Ovary (tissue), 9 donors: ENCODE results near the gene KIF5A. TPM values are rescaled to one million over a fixed set of nuclear protein-coding genes. Genes with fewer than 3 reads are reported as not detected.

Source experiments
- DNase-seq, 5 donors: peaks; one replicate each; pipeline ENCODE4 v3.0.0-alpha.2; 2019 to 2020
- H3K27ac ChIP-seq, 2 donors: fragments of 200-600 bp; one replicate each; pipeline versions ENCODE4 v1.5.1 to v1.8.0; 2019 to 2022
- H3K27me3 ChIP-seq: fragments of 200-600 bp; one replicate; pipeline ENCODE4 v1.8.0; 2022
- H3K36me3 ChIP-seq: fragments of 200-600 bp; sonication (generic); one replicate; pipeline ENCODE4 v1.5.1; 2019
- H3K4me1 ChIP-seq: one replicate; pipeline ENCODE4 v1.8.1; 2013; ENCODE audit warnings: mild to moderate bottlenecking, moderate library complexity; ENCODE audit not compliant: insufficient read depth
- H3K4me3 ChIP-seq: fragments of 200-600 bp; sonication (generic); one replicate; pipeline ENCODE4 v1.5.1; 2017
- H3K9me3 ChIP-seq, 2 donors: fragments of 200-600 bp in 1 of 2; sonication (generic) in 1 of 2; one replicate each; pipeline versions ENCODE4 v1.5.1 to v1.8.1; 2013 to 2019; ENCODE audit warnings: mild to moderate bottlenecking in 1 of 2, moderate library complexity in 1 of 2
- CTCF ChIP-seq, 3 donors: fragments of 450-650 bp in 2 of 3; fragments of 200-600 bp in 1 of 3; IDR thresholded peaks; one replicate each; pipeline versions ENCODE4 v1.5.1 to v1.8.0; 2016 to 2022; ENCODE audit warnings: antibody characterized with exemption in 3 of 3, mild to moderate bottlenecking in 1 of 3
- EP300 ChIP-seq: sonication (generic); formaldehyde crosslinking; IDR thresholded peaks from one replicate; pipeline ENCODE4 v1.6.1; 2017; ENCODE audit warnings: antibody characterized with exemption
- POLR2A ChIP-seq: fragments of 450-650 bp; IDR thresholded peaks from one replicate; pipeline ENCODE4 v1.6.1; 2017; ENCODE audit warnings: antibody characterized with exemption, mild to moderate bottlenecking, moderate library complexity
- WGBS, 3 donors: extraction: QIAGEN DNeasy Blood & Tissue Kit in 1 of 3; methylation state at CpG; one replicate each; pipeline versions ENCODE4 v1.1.5 to v1.1.7; 2013 to 2017; 5-methylcytosine and 5-hydroxymethylcytosine counted together
- intact Hi-C, 4 donors: fragments of 100-400 bp; cut with DNase I; formaldehyde crosslinking; loops; one replicate each; pipeline versions ENCODE4 v1.11.0 to v1.15.1; 2022 to 2023
- polyA plus RNA-seq, 2 donors: library from polyadenylated mRNA; stranded (reverse); fragments of 200-250 nt in 1 of 2; fragments of 350-450 nt in 1 of 2; fragmentation: Illumina TruSeq in 1 of 2; extraction: RNeasy Lipid Tissue Mini Kit (QIAGEN cat#74804) in 1 of 2; gene quantifications; one replicate each; pipeline ENCODE4 v1.2.3, GENCODE V29; 2013 to 2014
- total RNA-seq, 7 donors: library from RNA; depleted of rRNA in 2 of 7; stranded (reverse); fragments of >200 nt in 2 of 7; fragmentation: NEBNext Ultra II Directional in 3 of 7; extraction: Animal tissue kit (Norgen Biotek cat#: 25700) in 3 of 7; gene quantifications; one replicate each; pipeline versions ENCODE4 v1.1.0 to v1.2.4, GENCODE V29; 2016 to 2023
- donor health status: DM: no; HTN: no; CAD: no; lungs with moderate emphysema.
- donor health status: DM: no; HTN: no; CAD: no.
- donor health status: Bipolar disorder and iron deficiency.
- donor health status: DM: yes; HTN: yes; CAD: no.
- donor health status: DM: no; HTN: no; CAD: no.
- donor health status: DM: yes; HTN: yes; CAD: no.

The KIF5A gene
- total and polyA plus RNA-seq, 9 donors, result 0.08 to 0.48 (median 0.30) TPM; not detected in 1

DNA sequence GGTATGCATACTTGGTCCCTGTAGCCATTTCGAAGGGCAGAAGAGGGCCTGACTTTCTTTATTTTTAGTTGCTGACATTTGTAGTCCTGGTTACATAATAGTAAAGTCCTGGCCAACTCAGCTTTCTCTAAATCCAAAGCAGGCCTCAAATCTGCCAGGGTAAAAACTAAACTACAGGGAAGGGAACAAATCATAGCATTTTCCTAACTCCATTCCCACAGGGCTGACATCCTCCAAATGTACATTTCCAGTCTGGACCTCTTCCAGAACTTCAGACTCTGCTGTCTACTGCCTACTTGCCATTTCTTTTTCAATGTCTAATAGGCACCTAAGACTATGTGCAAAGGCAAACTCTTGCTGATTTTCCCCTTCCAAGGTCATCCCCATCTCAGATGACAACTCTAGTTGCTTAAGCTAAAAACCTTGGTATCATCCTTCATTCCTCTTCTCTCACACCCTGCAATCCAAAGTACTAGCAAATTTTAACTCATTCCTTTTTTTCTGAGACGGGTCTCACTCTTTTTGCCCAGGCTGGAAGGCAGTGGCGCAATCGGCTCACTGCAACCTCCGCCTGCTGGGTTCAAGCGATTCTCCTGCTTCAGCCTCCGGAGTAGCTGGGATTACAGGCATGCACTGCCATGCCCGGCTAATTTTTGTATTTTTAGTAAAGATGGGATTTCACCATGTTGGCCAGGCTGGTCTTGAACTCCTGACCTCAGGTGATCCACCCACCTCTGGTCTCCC, 31.5 kb upstream of the KIF5A start:
- no peaks in the 10 kb centered on the region for H3K9me3 ChIP-seq
- no peaks in the 10 kb centered on the region for H3K27me3 ChIP-seq
- intact Hi-C loops, result no loop called here
- H3K36me3 ChIP-seq, result no peaks in the 10 kb centered on the region
- H3K4me1 ChIP-seq, result peaks cover 9% of the 10 kb centered on the region
- WGBS, 3 donors, result 60 to 77% (median 69%) methylated on average over 8 of the region's 8 CpGs
- TF ChIP-seq EP300 (no peak), CTCF (IDR thresholded peaks at IDR 0.05) (no peak), POLR2A (no peak)
- DNase-seq, result no peak
- H3K27ac ChIP-seq, result peak overlapping the region; percentile 29 to 97
- H3K4me3 ChIP-seq, result peak overlapping the region; percentile 4

GRCh38 chr12:57518920-57519795, 30.7 kb upstream of the KIF5A start:
- Histone ChIP-seq H3K27me3 (no peaks in the 10 kb centered on the region), H3K4me1 (peaks cover 16% of the 10 kb centered on the region), H3K27ac (peak overlapping the region; percentile 93 to 97), H3K9me3 (no peaks in the 10 kb centered on the region), H3K4me3 (peak overlapping the region; percentile 85), H3K36me3 (no peaks in the 10 kb centered on the region)
- TF ChIP-seq EP300, result no peak
- TF ChIP-seq POLR2A, result no peak
- TF ChIP-seq CTCF (IDR thresholded peaks at IDR 0.05), result no peak
- intact Hi-C loops, result no loop called here
- peak in 2 of 5 donors; percentile 58 to 59 for DNase-seq
- 25 to 29% (median 27%) methylated on average over 7 of the region's 7 CpGs for WGBS, 3 donors

- intact Hi-C loops, result loop anchor here in 1 of 4 donors (5.0 kb wide), 1 partner anchor 93 kb away; the partner anchor contains the start of gene ARHGEF25
- no peaks in the 10 kb centered on the region for H3K36me3 ChIP-seq
- WGBS, 3 donors, result 1 to 4% (median 1%) methylated on average over 8 of the region's 8 CpGs
- no peaks in the 10 kb centered on the region for H3K9me3 ChIP-seq
- no peaks in the 10 kb centered on the region for H3K27me3 ChIP-seq
- peak in 1 of 5 donors; percentile 69 for DNase-seq
- H3K4me3 ChIP-seq, result peak overlapping the region; percentile 85
- TF ChIP-seq EP300 (no peak), CTCF (IDR thresholded peaks at IDR 0.05) (no peak), POLR2A (no peak)
- peak overlapping the region; percentile 93 to 97 for H3K27ac ChIP-seq
- peaks cover 16% of the 10 kb centered on the region for H3K4me1 ChIP-seq
These were observed 30.1 kb upstream of the KIF5A start for GRCh38 chr12:57519796-57520052.

- intact Hi-C loops, result loop anchor here in 1 of 4 donors (5.0 kb wide), 1 partner anchor 92 kb away; the partner anchor contains the start of gene ARHGEF25
- no peaks in the 10 kb centered on the region for H3K27me3 ChIP-seq
- peak within 1 kb of the TSS; percentile 85 for H3K4me3 ChIP-seq
- H3K27ac ChIP-seq, result peak within 1 kb of the TSS; percentile 96 to 98
- H3K36me3 ChIP-seq, result no peaks in the 10 kb centered on the region
- DNase-seq, result peak; percentile 99 to 100 (median 100)
- TF ChIP-seq CTCF (IDR thresholded peaks at IDR 0.05) (peak in 1 of 3 donors; percentile 27), EP300 (peak; percentile 72), POLR2A (peak; percentile 99)
- H3K9me3 ChIP-seq, result no peaks in the 10 kb centered on the region
- WGBS, 3 donors, result 0 to 1% (median 0%) methylated on average over 51 to 52 of the region's 52 CpGs
- peaks cover 16% of the 10 kb centered on the region for H3K4me1 ChIP-seq
These were observed 29.6 kb upstream of the KIF5A start, which contains the start of gene DDIT3 for GRCh38 chr12:57520053-57520818. TSS of gene DDIT3 (minus strand) at chr12:57520514. CDS start at chr12:57517406, 3,108 bp downstream.
